Mucosa of rectum (tissue), 2 donors: ENCODE results near the gene RNF187.

Experiments used
- H3K27ac ChIP-seq, 2 donors: one replicate each; pipeline ENCODE4 v1.7.0; 2013; ENCODE audit warnings: inconsistent platforms in 2 of 2, low read depth in 2 of 2, low read length in 2 of 2
- H3K27me3 ChIP-seq, 2 donors: one replicate each; pipeline ENCODE4 v1.7.0; 2013; ENCODE audit warnings: low read length in 2 of 2; ENCODE audit not compliant: control insufficient read depth in 2 of 2, insufficient read depth in 2 of 2
- H3K36me3 ChIP-seq, 2 donors: one replicate each; pipeline ENCODE4 v1.7.0; 2013; ENCODE audit warnings: low read length in 2 of 2; ENCODE audit not compliant: control insufficient read depth in 2 of 2, insufficient read depth in 2 of 2
- H3K4me1 ChIP-seq, 2 donors: one replicate each; pipeline ENCODE4 v1.7.0; 2013; ENCODE audit warnings: low read length in 2 of 2, mild to moderate bottlenecking in 1 of 2; ENCODE audit not compliant: control insufficient read depth in 2 of 2, insufficient read depth in 2 of 2
- H3K4me3 ChIP-seq, 2 donors: one replicate each; pipeline ENCODE4 v1.7.0; 2013; ENCODE audit warnings: low read length in 2 of 2
- H3K9ac ChIP-seq, 2 donors: one replicate each; pipeline ENCODE4 v1.7.0; 2013; ENCODE audit warnings: low read length in 2 of 2, low read depth in 1 of 2, mild to moderate bottlenecking in 1 of 2
- H3K9me3 ChIP-seq, 2 donors: one replicate each; pipeline ENCODE4 v1.7.0; 2013; ENCODE audit warnings: low read length in 2 of 2; ENCODE audit not compliant: control insufficient read depth in 2 of 2
- donor health status: healthy.
- donor health status: Normal muscosa, but diverticular disease.

Gene RNF187

DNA sequence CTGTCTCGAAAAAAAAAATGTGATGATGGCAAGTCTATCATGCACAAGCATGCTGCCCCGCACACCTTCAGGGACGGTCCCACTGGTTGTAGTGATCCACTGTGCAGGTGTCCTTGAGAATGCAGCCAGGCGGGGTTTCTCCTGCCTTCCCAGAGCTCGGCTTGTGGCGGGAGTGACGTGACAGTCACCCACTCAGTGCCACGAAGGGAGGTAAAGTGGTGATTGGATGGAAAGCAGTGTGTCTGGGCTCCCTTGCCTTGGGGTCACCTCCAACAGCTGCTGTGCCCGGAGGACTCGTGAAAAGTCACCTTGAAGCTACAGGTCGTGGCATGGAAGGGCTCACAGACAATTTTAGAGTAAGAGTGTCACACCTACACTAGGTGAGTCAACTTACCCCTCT is 37.0 kb upstream of the RNF187 start:
- Histone ChIP-seq H3K9me3 (no peaks in the 10 kb centered on the region), H3K27me3 (peaks cover 13 to 14% of the 10 kb centered on the region in 2 donors), H3K4me1 (peaks cover 5 to 7% of the 10 kb centered on the region in 2 donors), H3K9ac (no peak overlapping the region), H3K27ac (no peak overlapping the region), H3K4me3 (no peak overlapping the region), H3K36me3 (no peaks in the 10 kb centered on the region)

DNA sequence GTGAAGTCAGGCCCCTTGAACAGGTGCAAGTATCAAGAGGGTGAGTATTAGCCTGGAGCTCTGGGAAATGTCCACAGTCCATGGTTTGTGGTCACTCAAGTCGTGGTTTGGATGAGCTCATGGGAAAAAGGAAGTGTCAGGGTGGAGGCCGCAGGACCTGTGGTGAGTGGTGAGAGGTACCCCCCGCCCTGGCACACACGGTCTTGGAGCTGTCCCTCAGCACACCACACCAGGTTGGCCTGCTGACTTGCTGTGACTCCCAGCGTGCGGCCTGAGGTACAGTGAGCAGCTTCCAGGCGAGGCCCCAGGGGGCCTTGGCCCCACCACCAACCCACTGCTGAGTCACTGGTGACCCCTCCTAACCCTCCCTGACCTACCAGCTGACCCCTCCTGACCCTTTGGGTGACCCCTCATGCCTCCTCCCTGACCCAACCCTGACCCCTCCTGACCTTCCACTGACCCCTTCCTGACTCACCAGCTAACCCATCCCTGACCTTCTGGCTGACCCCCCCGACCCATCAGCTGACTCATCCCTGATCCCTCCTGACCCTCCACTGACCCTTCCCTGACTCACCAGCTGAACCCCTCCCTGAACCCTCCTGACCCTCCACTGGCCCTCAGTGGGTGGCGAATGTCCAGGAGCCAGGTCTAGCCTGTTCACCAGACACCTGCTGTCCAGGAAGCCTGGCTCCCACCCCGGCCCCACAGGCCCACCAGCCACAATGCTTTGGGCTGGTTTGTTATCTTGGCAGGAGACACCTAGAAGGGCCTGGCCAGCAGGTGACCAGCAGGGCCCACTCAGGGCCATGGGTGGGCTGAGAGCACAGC is 34.8 kb upstream of the RNF187 start:
- Histone ChIP-seq H3K4me1 (peaks cover 4 to 5% of the 10 kb centered on the region in 2 donors), H3K36me3 (no peaks in the 10 kb centered on the region), H3K27me3 (no peaks in the 10 kb centered on the region), H3K9me3 (no peaks in the 10 kb centered on the region), H3K9ac (no peak overlapping the region), H3K4me3 (no peak overlapping the region), H3K27ac (no peak overlapping the region)

GRCh38 chr1:228453022-228453560 is 34.1 kb upstream of the RNF187 start:
- H3K9me3 ChIP-seq: no peaks in the 10 kb centered on the region
- H3K4me3 ChIP-seq: no peak overlapping the region
- H3K27ac ChIP-seq: no peak overlapping the region
- no peaks in the 10 kb centered on the region for H3K27me3 ChIP-seq
- H3K9ac ChIP-seq: no peak overlapping the region
- peaks cover 5 to 6% of the 10 kb centered on the region in 2 donors for H3K4me1 ChIP-seq
- no peaks in the 10 kb centered on the region for H3K36me3 ChIP-seq

DNA sequence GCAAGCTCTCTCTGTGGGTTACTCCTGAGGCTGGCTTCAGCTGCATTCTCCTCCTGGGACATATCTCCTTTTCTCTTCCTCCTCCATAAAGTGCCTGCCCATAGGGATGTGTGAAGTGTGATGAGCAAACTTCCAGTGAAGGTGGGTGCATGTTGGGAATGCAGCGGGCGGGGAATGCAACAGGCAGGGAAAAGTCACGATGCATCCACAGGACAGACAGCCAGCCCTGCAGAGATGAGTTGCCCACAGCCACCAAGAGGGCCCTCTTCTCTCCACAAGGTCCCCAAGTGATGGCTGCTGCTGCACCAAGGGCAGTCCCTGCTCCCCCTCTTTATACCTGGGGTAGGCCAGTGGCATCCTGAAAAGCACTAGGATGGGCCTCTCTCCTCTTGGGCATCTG is 33.6 kb upstream of the RNF187 start:
- H3K4me1 ChIP-seq: peaks cover 5 to 10% of the 10 kb centered on the region in 2 donors
- no peak overlapping the region for H3K9ac ChIP-seq
- H3K9me3 ChIP-seq: no peaks in the 10 kb centered on the region
- no peaks in the 10 kb centered on the region for H3K27me3 ChIP-seq
- no peak overlapping the region for H3K27ac ChIP-seq
- H3K4me3 ChIP-seq: no peak overlapping the region
- H3K36me3 ChIP-seq: no peaks in the 10 kb centered on the region

- Histone ChIP-seq H3K27me3 (no peaks in the 10 kb centered on the region), H3K9me3 (no peaks in the 10 kb centered on the region), H3K9ac (no peak overlapping the region), H3K27ac (no peak overlapping the region), H3K36me3 (no peaks in the 10 kb centered on the region), H3K4me1 (peaks cover 9 to 15% of the 10 kb centered on the region in 2 donors), H3K4me3 (no peak overlapping the region)
Measured at GRCh38 chr1:228454238-228454637, 32.9 kb upstream of the RNF187 start.

GRCh38 chr1:228455715-228456114 is 31.5 kb upstream of the RNF187 start:
- Histone ChIP-seq H3K9ac (no peak overlapping the region), H3K9me3 (no peaks in the 10 kb centered on the region), H3K4me1 (peaks cover 9 to 17% of the 10 kb centered on the region in 2 donors), H3K27me3 (no peaks in the 10 kb centered on the region), H3K27ac (no peak overlapping the region), H3K4me3 (no peak overlapping the region), H3K36me3 (no peaks in the 10 kb centered on the region)

DNA sequence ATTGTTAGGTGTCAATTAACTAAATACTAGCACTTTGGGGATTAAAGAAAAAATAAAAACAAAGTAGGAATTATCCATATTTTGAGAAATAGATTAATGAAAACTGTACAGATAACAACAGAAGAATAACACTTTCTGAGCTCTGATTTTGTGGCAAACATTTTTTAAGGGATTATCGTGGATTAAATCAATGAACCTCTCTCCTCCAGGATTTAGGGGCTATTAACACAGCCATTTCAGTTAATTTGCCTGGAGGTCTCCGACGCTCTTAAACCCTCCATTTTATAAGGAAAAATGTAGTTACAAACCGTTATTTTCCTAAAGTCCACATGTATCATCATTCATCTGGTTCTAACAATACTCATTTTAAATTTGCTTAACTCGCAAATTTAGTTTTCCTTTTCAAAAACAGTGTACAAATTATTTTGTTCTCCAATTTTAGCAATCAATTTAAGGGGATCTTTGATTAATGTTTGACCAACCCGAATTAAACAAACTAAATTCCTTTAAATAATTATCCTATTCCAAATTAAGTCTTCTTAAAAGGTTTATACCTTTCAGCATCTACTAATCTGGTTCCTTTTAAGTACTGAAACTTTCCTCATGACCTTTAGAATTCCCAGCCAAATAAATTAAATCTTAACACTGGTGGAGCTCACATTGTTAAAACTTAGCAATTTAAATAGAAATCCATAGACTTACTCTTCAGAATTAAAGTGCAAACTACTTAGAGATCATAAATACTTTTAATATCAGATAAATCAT is 30.7 kb upstream of the RNF187 start:
- Histone ChIP-seq H3K4me3 (peak overlapping the region; percentile 77 to 82), H3K36me3 (no peaks in the 10 kb centered on the region), H3K27ac (peak overlapping the region in 1 of 2 donors; percentile 93), H3K9me3 (no peaks in the 10 kb centered on the region), H3K9ac (peak overlapping the region; percentile 69 to 76), H3K27me3 (peaks cover 0 to 1% of the 10 kb centered on the region in 2 donors), H3K4me1 (peaks cover 9 to 17% of the 10 kb centered on the region in 2 donors)

- peak overlapping the region; percentile 77 to 82 for H3K4me3 ChIP-seq
- peak overlapping the region; percentile 69 to 76 for H3K9ac ChIP-seq
- peaks cover 0 to 5% of the 10 kb centered on the region in 2 donors for H3K27me3 ChIP-seq
- no peaks in the 10 kb centered on the region for H3K9me3 ChIP-seq
- H3K36me3 ChIP-seq: no peaks in the 10 kb centered on the region
- peak overlapping the region; percentile 86 to 93 for H3K27ac ChIP-seq
- H3K4me1 ChIP-seq: peaks cover 9 to 17% of the 10 kb centered on the region in 2 donors
Measured at GRCh38 chr1:228457017-228457395, 30.2 kb upstream of the RNF187 start.

DNA sequence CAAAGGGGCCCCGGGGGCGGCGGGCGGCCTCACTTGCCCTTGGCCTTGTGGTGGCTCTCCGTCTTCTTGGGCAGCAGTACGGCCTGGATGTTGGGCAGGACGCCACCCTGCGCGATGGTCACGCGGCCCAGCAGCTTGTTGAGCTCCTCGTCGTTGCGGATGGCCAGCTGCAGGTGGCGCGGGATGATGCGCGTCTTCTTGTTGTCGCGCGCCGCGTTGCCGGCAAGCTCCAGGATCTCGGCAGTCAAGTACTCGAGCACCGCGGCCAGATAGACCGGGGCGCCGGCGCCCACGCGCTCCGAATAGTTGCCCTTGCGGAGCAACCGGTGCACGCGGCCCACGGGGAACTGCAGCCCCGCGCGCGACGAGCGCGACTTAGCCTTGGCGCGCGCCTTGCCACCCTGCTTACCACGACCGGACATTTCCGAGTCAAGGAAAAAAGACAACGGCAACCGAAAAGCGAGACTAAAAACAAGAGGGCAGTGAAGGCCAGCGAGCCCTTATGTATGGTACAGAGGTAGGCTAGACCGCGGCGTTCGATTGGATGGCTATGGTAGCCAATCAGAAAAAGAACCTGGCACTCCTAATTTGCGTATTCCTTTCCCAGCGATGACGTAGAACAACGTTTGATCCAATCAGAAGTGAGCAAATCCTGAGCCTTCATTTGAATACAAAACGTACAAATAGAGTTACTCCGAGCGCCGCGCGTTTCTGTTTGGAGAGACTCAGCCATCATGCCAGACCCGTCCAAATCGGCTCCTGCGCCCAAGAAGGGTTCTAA is 29.6 kb upstream of the RNF187 start:
- H3K9ac ChIP-seq: peak overlapping the region; percentile 69 to 76
- H3K4me1 ChIP-seq: peaks cover 9 to 17% of the 10 kb centered on the region in 2 donors
- no peaks in the 10 kb centered on the region for H3K9me3 ChIP-seq
- H3K27me3 ChIP-seq: peaks cover 3 to 5% of the 10 kb centered on the region in 2 donors
- H3K4me3 ChIP-seq: peak overlapping the region; percentile 77 to 82
- H3K27ac ChIP-seq: peak overlapping the region; percentile 86 to 93
- no peaks in the 10 kb centered on the region for H3K36me3 ChIP-seq
